ENCODE measurements around the gene ERICH3.

GRCh38 chr1:74571493-74571800 lies 102.1 kb downstream of the ERICH3 start:
- TF ChIP-seq, protein P1, sequence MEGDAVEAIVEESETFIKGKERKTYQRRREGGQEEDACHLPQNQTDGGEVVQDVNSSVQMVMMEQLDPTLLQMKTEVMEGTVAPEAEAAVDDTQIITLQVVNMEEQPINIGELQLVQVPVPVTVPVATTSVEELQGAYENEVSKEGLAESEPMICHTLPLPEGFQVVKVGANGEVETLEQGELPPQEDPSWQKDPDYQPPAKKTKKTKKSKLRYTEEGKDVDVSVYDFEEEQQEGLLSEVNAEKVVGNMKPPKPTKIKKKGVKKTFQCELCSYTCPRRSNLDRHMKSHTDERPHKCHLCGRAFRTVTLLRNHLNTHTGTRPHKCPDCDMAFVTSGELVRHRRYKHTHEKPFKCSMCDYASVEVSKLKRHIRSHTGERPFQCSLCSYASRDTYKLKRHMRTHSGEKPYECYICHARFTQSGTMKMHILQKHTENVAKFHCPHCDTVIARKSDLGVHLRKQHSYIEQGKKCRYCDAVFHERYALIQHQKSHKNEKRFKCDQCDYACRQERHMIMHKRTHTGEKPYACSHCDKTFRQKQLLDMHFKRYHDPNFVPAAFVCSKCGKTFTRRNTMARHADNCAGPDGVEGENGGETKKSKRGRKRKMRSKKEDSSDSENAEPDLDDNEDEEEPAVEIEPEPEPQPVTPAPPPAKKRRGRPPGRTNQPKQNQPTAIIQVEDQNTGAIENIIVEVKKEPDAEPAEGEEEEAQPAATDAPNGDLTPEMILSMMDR (IDR thresholded peaks at IDR 0.05) = no peak
- no peak for TF ChIP-seq POLR2A (IDR thresholded peaks at IDR 0.05)

Measured in heart left ventricle (tissue), 13 donors.